ENCODE data around the gene GCK.
"Not testable (repeated sequence)": the region's sequence is repeated elsewhere in the genome, so short reads cannot be mapped to it uniquely, and the experiment has no call there.

GCK gene

DNA sequence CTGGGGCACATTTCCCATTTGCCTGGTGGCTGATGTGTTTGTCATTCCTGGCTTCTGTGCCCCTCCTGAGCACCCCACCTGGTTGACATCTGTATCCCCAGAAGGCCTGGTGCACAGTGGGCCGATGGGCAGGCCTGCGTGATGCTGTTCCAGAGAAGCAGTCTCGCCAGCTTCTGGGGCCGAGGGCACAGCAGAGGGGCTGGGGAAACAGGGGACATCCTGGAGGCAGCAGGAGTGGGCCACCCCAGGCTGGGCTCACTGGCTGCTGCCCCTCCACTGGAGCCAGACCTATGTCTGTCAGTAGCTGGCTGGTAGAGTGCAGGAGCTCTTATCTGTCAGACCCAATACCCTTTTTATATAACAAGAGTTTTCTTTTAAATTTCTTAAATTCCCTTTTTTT lies 47.2 kb downstream of the GCK start:
- DNase-seq (ENCODE audit: low spot score), result no peak

DNA sequence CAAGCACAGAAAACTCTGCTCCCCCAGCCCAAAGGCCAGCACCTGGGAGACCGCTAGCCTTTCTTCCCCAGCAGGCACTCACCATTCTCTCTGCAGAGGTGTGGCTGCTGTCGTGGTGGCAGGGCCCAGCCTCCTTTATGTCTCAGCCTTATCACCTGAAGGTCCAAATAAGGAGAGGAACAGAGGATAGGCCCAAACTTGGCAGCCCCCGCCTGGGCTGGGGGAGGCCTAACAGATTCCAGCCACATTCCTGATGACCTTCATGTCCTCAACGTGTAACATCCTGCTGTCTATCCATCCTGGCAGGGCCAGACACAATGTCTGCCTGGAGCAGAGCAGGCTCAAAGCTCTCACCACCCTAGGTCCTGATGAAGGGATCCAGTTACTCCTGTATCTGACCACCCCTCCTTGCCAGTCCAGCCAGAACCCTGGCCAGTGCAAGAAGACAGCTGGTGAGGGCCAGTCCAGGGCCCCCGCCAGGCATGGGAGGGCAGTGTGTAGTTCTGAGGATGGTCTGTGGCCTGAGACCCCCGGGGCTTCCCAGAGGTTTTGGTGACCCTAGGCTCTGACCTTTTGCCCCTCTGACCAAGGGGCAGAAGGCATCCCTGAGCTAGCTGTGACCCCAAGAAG lies 47.9 kb downstream of the GCK start, which contains the start of gene MYL7:
Gene MYL7, minus strand, starts transcription at position 112 of the 630 bp plus-strand sequence. Its CDS starts 27 bp downstream, at position 85.
- no peak for DNase-seq (ENCODE audit: low spot score)

DNA sequence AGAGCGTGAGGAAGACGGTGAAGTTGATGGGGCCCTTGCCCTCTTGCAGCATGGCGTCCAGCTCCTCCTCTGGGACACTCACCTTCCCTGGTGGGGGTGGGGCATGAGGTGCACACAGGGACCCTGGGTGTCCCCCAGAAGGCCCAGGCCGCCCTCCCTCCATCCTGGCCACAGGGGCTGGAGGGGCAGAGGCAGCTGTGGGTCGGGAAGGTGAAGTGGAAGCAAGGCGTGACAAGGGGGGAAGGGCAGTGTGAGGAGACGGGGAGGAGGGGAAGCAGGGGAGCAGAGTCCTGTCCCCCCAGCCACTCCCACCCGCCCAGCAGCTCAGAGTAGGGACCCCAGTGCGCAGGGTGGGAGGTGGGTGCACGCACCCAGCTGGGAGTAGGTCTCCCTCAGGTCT lies 48.9 kb downstream of the GCK start:
- no peak for DNase-seq (ENCODE audit: low spot score)

DNA sequence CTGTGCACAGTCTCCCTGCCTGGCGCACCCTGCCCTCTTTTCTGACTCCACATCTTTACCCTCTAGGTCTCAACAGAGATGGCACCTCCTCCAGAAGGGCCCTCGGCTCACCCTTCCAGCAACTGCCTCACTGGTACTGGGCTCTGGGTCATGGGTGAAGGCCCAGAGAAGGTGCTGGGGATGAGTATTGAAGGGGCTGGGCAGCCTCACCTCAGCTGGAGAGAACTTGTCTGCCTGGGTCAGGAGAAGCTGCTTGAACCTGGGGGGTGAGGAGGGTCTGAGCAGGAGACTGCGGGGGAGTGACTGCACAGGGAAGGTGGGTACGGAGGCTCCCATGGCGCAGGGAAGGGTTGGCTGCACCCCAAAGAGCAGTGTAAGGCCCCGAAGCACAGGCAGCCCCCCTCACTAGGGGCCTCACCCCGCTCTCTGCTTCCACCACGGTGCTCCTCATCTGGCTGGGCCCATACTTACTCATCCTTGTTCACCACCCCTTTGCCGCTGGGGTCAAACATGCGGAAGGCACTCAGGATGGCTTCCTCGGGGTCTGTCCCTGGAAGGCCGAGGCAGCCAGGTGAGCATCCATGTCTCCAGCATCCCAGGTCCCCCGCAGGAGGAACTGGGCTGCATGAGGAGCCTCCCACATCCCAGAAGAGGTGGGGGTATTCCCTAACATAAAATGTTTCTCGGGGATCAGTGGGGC lies 49.8 kb downstream of the GCK start:
- DNase-seq (ENCODE audit: low spot score), result no peak

- DNase-seq (ENCODE audit: low spot score), result no peak
Measured at GRCh38 chr7:44138698-44139097, 50.5 kb downstream of the GCK start.

- no peak for DNase-seq (ENCODE audit: low spot score)
Measured at GRCh38 chr7:44136731-44137130, 52.5 kb downstream of the GCK start.

DNA sequence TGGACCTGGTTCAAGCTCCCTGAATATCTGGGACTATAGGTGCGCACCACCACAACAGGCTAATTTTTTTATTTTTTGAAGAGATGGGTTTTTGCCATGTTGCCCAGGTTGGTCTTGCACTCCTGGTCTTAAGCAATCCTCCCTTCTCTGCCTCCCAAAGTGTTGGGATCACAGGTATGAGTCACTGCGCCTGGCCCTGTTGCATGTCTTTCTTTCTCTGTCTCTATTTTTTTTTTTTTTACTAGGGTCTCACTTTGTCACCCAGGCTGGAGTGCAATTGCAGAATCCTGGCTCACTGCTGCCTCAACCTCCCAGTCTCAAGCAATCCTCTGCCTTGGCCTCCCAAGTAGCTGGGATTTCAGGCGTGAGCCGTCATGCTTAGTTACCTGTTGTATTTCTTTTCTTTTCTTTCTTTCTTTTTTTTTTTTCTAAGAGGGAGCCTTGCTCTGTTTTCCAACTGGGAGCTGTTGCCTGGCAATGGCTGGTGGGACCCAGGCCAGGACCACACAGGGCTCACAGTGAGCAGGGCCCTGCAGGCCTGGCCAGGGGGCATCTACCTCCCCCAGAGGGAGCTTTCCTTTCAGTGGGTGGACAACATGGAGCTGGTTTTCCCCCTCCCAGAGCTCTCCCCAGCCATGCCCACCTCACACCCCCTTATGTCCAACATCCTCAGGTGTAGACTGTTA lies 54.2 kb downstream of the GCK start:
- DNase-seq (ENCODE audit: low spot score), result no peak

GRCh38 chr7:44133295-44133694 lies 55.9 kb downstream of the GCK start:
- DNase-seq (ENCODE audit: low spot score), result no peak

GRCh38 chr7:44132039-44132438 lies 57.2 kb downstream of the GCK start:
- no peak for DNase-seq (ENCODE audit: low spot score)

DNA sequence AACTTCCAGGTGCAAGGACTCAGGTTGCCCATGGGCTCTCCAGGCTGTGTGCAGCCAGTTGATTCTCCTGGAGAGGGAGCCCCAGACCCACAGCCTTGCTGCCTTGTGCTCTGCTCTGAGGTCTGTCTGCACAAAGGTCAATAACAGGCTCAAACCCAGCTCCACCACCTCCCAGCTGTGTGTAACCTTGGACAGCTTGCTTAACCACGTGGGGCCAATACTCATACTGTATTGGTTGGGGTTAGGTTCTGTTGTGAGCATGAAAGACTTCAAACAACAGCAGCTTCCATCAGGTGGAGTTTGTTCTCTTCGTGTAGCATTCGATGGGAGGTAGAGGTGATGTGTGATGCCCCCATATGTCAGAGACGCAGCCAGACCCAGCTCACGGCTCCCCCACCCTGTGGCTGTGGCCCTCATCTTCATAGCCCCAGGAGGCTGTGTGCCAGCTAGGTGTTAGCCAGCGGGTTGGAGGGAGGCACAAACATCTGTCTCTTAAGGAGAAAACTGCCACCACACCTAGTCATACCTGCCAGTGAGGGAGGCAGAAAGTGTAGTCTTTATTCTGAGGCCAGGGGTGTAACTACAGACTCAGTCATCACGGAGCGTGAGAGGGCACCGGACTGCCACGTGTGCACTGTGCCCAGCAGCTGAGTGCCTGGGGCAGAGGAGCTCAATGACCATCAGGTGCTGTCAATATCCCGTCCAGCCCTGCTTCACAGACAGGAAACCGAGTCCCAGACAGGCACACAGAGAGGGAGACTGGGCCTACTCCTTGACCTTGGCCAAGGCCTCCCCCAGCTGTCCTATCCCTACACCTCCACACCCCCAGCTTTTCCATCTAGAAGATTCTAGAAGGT lies 57.8 kb downstream of the GCK start:
- no peak for DNase-seq (ENCODE audit: low spot score)

DNA sequence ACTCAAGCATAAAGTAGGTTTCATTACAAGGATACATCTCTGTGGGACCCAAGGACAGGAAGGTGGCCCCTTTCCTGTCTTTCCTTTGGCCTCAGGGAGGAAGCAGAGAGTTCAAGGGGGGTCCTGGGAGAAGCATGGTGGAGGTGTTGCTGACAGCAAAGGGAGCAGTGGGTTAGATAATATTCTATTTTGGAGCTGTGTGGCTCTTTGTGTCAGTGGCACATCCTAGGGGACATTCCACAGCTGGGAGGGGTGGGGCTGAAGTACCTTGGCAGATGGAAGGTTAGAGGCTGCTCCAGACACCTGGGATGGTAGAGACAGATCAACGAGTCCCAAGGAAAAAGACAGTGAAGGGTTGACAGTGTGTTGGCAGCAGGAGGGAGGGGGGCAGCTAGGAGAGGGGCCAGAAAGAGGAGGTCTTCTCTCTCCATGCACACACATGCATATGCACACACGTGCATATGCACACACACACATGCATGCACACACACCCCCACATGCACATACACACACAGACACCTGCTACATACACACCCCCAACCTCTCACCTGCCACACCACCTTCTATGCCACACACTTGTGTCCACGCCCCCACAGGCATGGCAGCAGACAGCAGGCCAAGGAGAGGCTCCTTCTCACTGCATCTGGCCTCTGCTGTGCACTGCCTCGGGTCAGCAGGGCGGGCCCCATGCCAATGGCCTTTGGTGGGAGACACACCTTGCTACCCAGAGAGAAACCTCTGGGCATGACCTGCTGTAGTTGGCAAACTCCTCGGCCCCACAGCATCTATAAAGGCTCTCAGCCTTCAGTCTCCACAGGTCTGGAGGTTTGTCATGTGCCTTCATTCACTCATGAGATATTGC lies 60.3 kb downstream of the GCK start:
- DNase-seq (ENCODE audit: low spot score), result no peak

DNA sequence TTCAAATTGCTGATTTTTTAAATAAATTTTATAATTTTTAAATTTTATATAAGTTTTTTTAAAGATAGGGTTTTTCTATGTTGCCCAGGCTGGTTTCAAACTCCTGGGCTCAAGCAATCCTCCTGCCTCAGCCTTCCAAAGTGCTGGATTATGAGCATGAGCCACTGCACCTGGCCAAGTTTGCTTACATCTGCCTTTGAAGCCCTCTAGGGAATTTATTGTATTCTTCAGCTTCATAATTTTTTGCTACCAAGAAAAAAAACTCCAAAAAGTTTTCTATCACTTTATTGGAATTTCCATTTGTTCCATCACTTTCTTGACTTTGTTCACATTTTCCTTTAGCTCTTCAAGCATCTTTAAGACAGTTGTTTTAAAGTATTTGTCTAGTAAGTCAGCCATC lies 62.1 kb downstream of the GCK start:
- no peak for DNase-seq (ENCODE audit: low spot score)

- DNase-seq (ENCODE audit: low spot score), result not testable (repeated sequence)
Measured at GRCh38 chr7:44126574-44126973, 62.7 kb downstream of the GCK start.

GRCh38 chr7:44124822-44125202 lies 64.4 kb downstream of the GCK start:
- no peak for DNase-seq (ENCODE audit: low spot score)

- peak; percentile 96 for DNase-seq (ENCODE audit: low spot score)
Measured at GRCh38 chr7:44123190-44124003, 65.8 kb downstream of the GCK start, which contains the start of gene POLD2. Gene POLD2, minus strand, starts transcription at chr7:44123548. Its CDS starts 1,495 bp downstream, at chr7:44122053.

GRCh38 chr7:44122529-44122928 lies 66.7 kb downstream of the GCK start:
- DNase-seq (ENCODE audit: low spot score), result no peak

DNA sequence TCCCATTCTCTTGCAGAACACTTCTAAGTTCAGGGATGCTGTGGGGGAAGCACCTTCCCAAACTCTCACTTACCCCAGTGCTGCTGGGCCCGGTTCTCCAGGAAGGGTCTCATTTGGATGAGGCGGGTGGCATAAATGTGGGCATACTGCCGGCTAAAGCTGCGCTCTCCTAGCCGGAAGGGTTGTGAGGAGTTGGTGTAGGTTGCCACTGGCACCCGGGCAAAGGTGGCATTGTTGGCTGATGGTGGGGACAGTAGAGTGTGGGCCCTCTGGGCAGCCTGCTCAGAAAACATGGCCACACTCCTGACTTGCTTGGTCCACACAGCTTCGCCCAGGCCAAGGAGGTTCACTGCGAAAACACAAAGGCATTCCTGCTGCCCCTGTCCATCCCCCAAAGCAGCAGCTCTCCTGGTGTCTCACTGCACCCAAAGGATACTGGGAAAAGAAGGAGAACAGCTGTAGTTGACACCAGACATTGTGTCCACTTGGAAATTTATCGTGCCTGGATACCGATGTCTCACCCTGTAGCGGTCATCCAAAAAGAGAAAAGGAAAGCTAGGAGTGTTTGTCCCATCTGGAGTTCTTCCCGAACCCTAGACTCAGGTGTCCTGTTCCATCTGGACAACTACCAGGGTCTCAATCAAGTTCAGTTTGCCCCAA lies 67.3 kb downstream of the GCK start:
- DNase-seq (ENCODE audit: low spot score), result no peak

- DNase-seq (ENCODE audit: low spot score), result no peak
Measured at GRCh38 chr7:44120395-44120794, 68.8 kb downstream of the GCK start.

- DNase-seq (ENCODE audit: low spot score), result no peak
Measured at GRCh38 chr7:44119829-44120380, 69.3 kb downstream of the GCK start.

Data from globus pallidus (tissue), 1 donor.